ENCODE results near the gene GPD2. TPM values are rescaled to one million over a fixed set of nuclear protein-coding genes. Genes with fewer than 3 reads are reported as not detected.
"Not testable (repeated sequence)": the region's sequence is repeated elsewhere in the genome, so short reads cannot be mapped to it uniquely, and the experiment has no call there.

Gene GPD2
- total RNA-seq, 1 experiment from 2014 or later: not detected

GRCh38 chr2:156593594-156593921 lies 157.4 kb downstream of the GPD2 start:
- Histone ChIP-seq H3K27ac (ENCODE audit: low read length) (no peak overlapping the region), H3K9me2 (replicated peaks; ENCODE audit: insufficient read depth, low read length) (no peaks in the 10 kb centered on the region), H3K9ac (ENCODE audit: low read length) (no peak overlapping the region), H3K36me3 (ENCODE audit: insufficient read depth, low read length) (no peaks in the 10 kb centered on the region), H2AFZ (ENCODE audit: low read length) (no peak overlapping the region), H3K4me3 (ENCODE audit: low read length) (no peak overlapping the region), H3K4me1 (ENCODE audit: low read length) (no peaks in the 10 kb centered on the region), H3K79me2 (ENCODE audit: low read length) (no peaks in the 10 kb centered on the region), H3K9me3 (ENCODE audit: low read length) (no peaks in the 10 kb centered on the region), H3K4me2 (ENCODE audit: low read depth, low read length, poor library complexity, severe bottlenecking) (no peak overlapping the region), H4K20me1 (ENCODE audit: insufficient read depth, low read depth, low read length) (no peaks in the 10 kb centered on the region), H3K27me3 (ENCODE audit: low read length) (no peaks in the 10 kb centered on the region)
- no peak for DNase-seq

GRCh38 chr2:156598563-156598962 lies 162.4 kb downstream of the GPD2 start:
- no peaks in the 10 kb centered on the region for H3K36me3 ChIP-seq (ENCODE audit: insufficient read depth, low read length)
- no peak overlapping the region for H3K4me3 ChIP-seq (ENCODE audit: low read length)
- H3K27me3 ChIP-seq (ENCODE audit: low read length): no peaks in the 10 kb centered on the region
- H3K27ac ChIP-seq (ENCODE audit: low read length): no peak overlapping the region
- H3K9me2 ChIP-seq (replicated peaks; ENCODE audit: insufficient read depth, low read length): no peaks in the 10 kb centered on the region
- H3K4me2 ChIP-seq (ENCODE audit: low read depth, low read length, poor library complexity, severe bottlenecking): no peak overlapping the region
- no peak for DNase-seq
- H3K9ac ChIP-seq (ENCODE audit: low read length): no peak overlapping the region
- no peaks in the 10 kb centered on the region for H3K4me1 ChIP-seq (ENCODE audit: low read length)
- H3K9me3 ChIP-seq (ENCODE audit: low read length): no peaks in the 10 kb centered on the region
- no peak overlapping the region for H2AFZ ChIP-seq (ENCODE audit: low read length)
- no peaks in the 10 kb centered on the region for H3K79me2 ChIP-seq (ENCODE audit: low read length)
- H4K20me1 ChIP-seq (ENCODE audit: insufficient read depth, low read depth, low read length): no peaks in the 10 kb centered on the region

- no peak for DNase-seq
- Histone ChIP-seq H2AFZ (ENCODE audit: low read length) (no peak overlapping the region), H3K27ac (ENCODE audit: low read length) (no peak overlapping the region), H3K9me3 (ENCODE audit: low read length) (no peaks in the 10 kb centered on the region), H3K4me1 (ENCODE audit: low read length) (no peaks in the 10 kb centered on the region), H3K9me2 (replicated peaks; ENCODE audit: insufficient read depth, low read length) (no peaks in the 10 kb centered on the region), H3K4me3 (ENCODE audit: low read length) (no peak overlapping the region), H3K9ac (ENCODE audit: low read length) (no peak overlapping the region), H3K4me2 (ENCODE audit: low read depth, low read length, poor library complexity, severe bottlenecking) (no peak overlapping the region), H4K20me1 (ENCODE audit: insufficient read depth, low read depth, low read length) (no peaks in the 10 kb centered on the region), H3K79me2 (ENCODE audit: low read length) (no peaks in the 10 kb centered on the region), H3K27me3 (ENCODE audit: low read length) (no peaks in the 10 kb centered on the region), H3K36me3 (ENCODE audit: insufficient read depth, low read length) (no peaks in the 10 kb centered on the region)
Observed at GRCh38 chr2:156600196-156600595, 164.0 kb downstream of the GPD2 start.

- Histone ChIP-seq H3K9ac (ENCODE audit: low read length) (no peak overlapping the region), H3K4me3 (ENCODE audit: low read length) (no peak overlapping the region), H3K4me1 (ENCODE audit: low read length) (no peaks in the 10 kb centered on the region), H3K79me2 (ENCODE audit: low read length) (no peaks in the 10 kb centered on the region), H3K27ac (ENCODE audit: low read length) (no peak overlapping the region), H2AFZ (ENCODE audit: low read length) (no peak overlapping the region), H3K4me2 (ENCODE audit: low read depth, low read length, poor library complexity, severe bottlenecking) (no peak overlapping the region), H3K36me3 (ENCODE audit: insufficient read depth, low read length) (no peaks in the 10 kb centered on the region), H3K27me3 (ENCODE audit: low read length) (no peaks in the 10 kb centered on the region), H3K9me2 (replicated peaks; ENCODE audit: insufficient read depth, low read length) (no peaks in the 10 kb centered on the region), H4K20me1 (ENCODE audit: insufficient read depth, low read depth, low read length) (no peaks in the 10 kb centered on the region), H3K9me3 (ENCODE audit: low read length) (0 out of 2 replicates have a peak, but pooled peaks cover 5% of the 10 kb centered on the region)
- DNase-seq: no peak
Observed at GRCh38 chr2:156601855-156602551, 165.8 kb downstream of the GPD2 start.

GRCh38 chr2:156602552-156602933 lies 166.4 kb downstream of the GPD2 start:
- no peak for DNase-seq
- no peak overlapping the region for H3K27ac ChIP-seq (ENCODE audit: low read length)
- H3K9ac ChIP-seq (ENCODE audit: low read length): no peak overlapping the region
- no peaks in the 10 kb centered on the region for H3K9me2 ChIP-seq (replicated peaks; ENCODE audit: insufficient read depth, low read length)
- H2AFZ ChIP-seq (ENCODE audit: low read length): no peak overlapping the region
- no peaks in the 10 kb centered on the region for H3K27me3 ChIP-seq (ENCODE audit: low read length)
- no peak overlapping the region for H3K4me3 ChIP-seq (ENCODE audit: low read length)
- H3K4me2 ChIP-seq (ENCODE audit: low read depth, low read length, poor library complexity, severe bottlenecking): no peak overlapping the region
- no peaks in the 10 kb centered on the region for H3K4me1 ChIP-seq (ENCODE audit: low read length)
- H3K9me3 ChIP-seq (ENCODE audit: low read length): 0 out of 2 replicates have a peak, but pooled peaks cover 5% of the 10 kb centered on the region
- no peaks in the 10 kb centered on the region for H3K36me3 ChIP-seq (ENCODE audit: insufficient read depth, low read length)
- no peaks in the 10 kb centered on the region for H3K79me2 ChIP-seq (ENCODE audit: low read length)
- no peaks in the 10 kb centered on the region for H4K20me1 ChIP-seq (ENCODE audit: insufficient read depth, low read depth, low read length)

GRCh38 chr2:156615836-156616322 lies 179.7 kb downstream of the GPD2 start:
- H3K4me2 ChIP-seq (ENCODE audit: low read depth, low read length, poor library complexity, severe bottlenecking): no peak overlapping the region
- no peaks in the 10 kb centered on the region for H3K36me3 ChIP-seq (ENCODE audit: insufficient read depth, low read length)
- no peak overlapping the region for H3K9ac ChIP-seq (ENCODE audit: low read length)
- H3K9me3 ChIP-seq (ENCODE audit: low read length): no peaks in the 10 kb centered on the region; the same call in 1 of the 2 replicates
- H4K20me1 ChIP-seq (ENCODE audit: insufficient read depth, low read depth, low read length): no peaks in the 10 kb centered on the region
- no peak for DNase-seq
- H3K9me2 ChIP-seq (replicated peaks; ENCODE audit: insufficient read depth, low read length): no peaks in the 10 kb centered on the region
- H2AFZ ChIP-seq (ENCODE audit: low read length): no peak overlapping the region
- H3K27me3 ChIP-seq (ENCODE audit: low read length): no peaks in the 10 kb centered on the region
- H3K79me2 ChIP-seq (ENCODE audit: low read length): no peaks in the 10 kb centered on the region
- no peaks in the 10 kb centered on the region for H3K4me1 ChIP-seq (ENCODE audit: low read length)
- H3K4me3 ChIP-seq (ENCODE audit: low read length): no peak overlapping the region
- H3K27ac ChIP-seq (ENCODE audit: low read length): no peak overlapping the region

- H3K27ac ChIP-seq (ENCODE audit: low read length); H3K9me2 ChIP-seq (replicated peaks; ENCODE audit: insufficient read depth, low read length); H3K9me3 ChIP-seq (ENCODE audit: low read length); H3K36me3 ChIP-seq (ENCODE audit: insufficient read depth, low read length); H3K27me3 ChIP-seq (ENCODE audit: low read length); H3K4me1 ChIP-seq (ENCODE audit: low read length); H4K20me1 ChIP-seq (ENCODE audit: insufficient read depth, low read depth, low read length); H3K4me2 ChIP-seq (ENCODE audit: low read depth, low read length, poor library complexity, severe bottlenecking); H3K4me3 ChIP-seq (ENCODE audit: low read length); DNase-seq; H2AFZ ChIP-seq (ENCODE audit: low read length); H3K79me2 ChIP-seq (ENCODE audit: low read length); H3K9ac ChIP-seq (ENCODE audit: low read length): not testable (repeated sequence)
Observed at GRCh38 chr2:156618071-156618470, 181.9 kb downstream of the GPD2 start.

GRCh38 chr2:156619021-156619539 lies 182.9 kb downstream of the GPD2 start:
- Histone ChIP-seq H3K27ac (ENCODE audit: low read length) (no peak overlapping the region), H3K4me1 (ENCODE audit: low read length) (no peaks in the 10 kb centered on the region), H3K27me3 (ENCODE audit: low read length) (no peaks in the 10 kb centered on the region), H3K36me3 (ENCODE audit: insufficient read depth, low read length) (no peaks in the 10 kb centered on the region), H3K9me2 (replicated peaks; ENCODE audit: insufficient read depth, low read length) (no peaks in the 10 kb centered on the region), H3K4me3 (ENCODE audit: low read length) (no peak overlapping the region), H3K9ac (ENCODE audit: low read length) (no peak overlapping the region), H2AFZ (ENCODE audit: low read length) (no peak overlapping the region), H3K9me3 (ENCODE audit: low read length) (peaks cover 7% of the 10 kb centered on the region), H3K4me2 (ENCODE audit: low read depth, low read length, poor library complexity, severe bottlenecking) (no peak overlapping the region), H3K79me2 (ENCODE audit: low read length) (no peaks in the 10 kb centered on the region), H4K20me1 (ENCODE audit: insufficient read depth, low read depth, low read length) (no peaks in the 10 kb centered on the region)
- no peak for DNase-seq
